KOPT-K1 (cell line): ENCODE data around the gene SIT1.

Experiments
- H3K27ac ChIP-seq: fragments of 200-600 bp; sonication (generic); 2 replicates; pipeline ENCODE4 v1.5.1; 2016; ENCODE audit warnings: antibody characterized with exemption, mild to moderate bottlenecking, low read depth, low read length; ENCODE audit not compliant: poor library complexity, severe bottlenecking
- H3K36me3 ChIP-seq: fragments of 200-600 bp; sonication (generic); 2 replicates; pipeline ENCODE4 v1.5.1; 2017; ENCODE audit warnings: antibody characterized with exemption, mild to moderate bottlenecking, low read length, moderate library complexity; ENCODE audit not compliant: insufficient read depth
- H3K9me3 ChIP-seq: fragments of 200-600 bp; sonication (generic); 2 replicates; pipeline ENCODE4 v1.5.1; 2017; ENCODE audit warnings: antibody characterized with exemption, low read length, mild to moderate bottlenecking; ENCODE audit not compliant: insufficient read depth, poor library complexity, severe bottlenecking

Gene SIT1

DNA sequence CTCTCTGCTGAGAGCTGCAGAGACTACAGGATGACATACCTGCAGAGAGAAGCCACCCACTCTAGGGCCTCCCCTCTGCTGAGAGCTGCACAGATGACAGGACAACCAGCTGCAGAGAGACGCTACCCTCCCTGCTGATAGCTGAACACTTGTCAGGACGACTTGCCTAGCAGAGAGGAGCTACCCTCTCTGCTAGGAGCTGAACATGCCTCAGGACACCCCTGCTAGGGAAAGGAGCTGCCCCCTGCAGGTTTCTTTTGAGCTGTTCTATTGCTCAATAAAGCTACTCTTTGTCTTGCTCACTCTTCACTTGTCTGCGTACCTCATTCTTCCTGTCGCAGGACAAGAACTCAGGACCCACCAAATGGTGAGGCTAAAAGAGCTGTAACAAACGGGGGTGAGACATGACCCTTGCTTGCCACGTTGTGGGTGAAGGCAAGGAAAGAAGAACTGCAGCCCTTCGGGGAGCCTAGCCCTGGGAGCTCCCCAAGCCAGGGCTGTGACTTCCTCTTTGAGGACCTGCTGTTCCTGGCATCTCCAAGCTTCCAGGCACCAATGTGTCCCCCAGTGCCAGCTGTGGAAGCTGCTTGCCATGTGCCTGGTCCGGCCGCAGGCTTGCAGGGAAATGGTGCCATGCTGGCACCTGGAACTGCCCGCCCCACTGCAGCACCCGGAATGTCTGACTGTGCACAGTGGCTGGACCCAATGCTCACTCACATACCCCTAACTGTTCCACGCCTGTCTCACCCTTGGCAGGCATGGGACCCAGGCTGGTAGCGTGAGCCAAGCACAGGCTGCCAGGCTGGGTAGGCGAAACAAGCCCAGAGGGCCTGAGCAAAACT, 50.7 kb downstream of the SIT1 start:
- Histone ChIP-seq H3K9me3 (no peaks in the 10 kb centered on the region), H3K27ac (no peak overlapping the region), H3K36me3 (no peaks in the 10 kb centered on the region)
